ENCODE results near the gene TBC1D30. TPM values are rescaled to one million over a fixed set of nuclear protein-coding genes. Genes with fewer than 3 reads are reported as not detected.

TBC1D30 gene
- total RNA-seq, 1 donor from 2014 or later = 3.7 TPM

DNA sequence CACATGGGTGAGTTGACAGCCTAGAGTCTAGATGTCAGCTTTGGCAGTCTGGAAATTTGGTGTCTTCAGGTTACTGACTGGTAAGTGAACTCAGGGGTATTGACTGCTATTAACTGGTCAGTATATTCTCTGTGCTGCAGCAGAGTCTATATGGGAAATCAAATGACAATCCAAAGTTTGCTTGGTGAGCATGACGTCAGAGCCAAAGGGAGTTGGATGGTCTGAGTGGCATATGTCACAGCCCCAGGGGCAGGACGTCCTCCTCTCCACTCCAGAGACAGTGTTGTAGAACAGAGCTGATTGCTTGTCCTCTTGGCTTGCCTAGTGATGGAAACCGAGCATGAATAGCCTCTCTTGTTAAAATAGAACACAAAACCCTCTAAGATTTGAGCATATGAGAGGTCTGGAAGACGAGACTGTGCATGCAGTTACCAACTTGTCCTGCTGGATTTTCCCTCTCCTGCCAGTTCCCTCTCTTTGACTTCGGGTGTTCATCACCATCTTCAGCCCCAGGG is 3.3 kb upstream of the TBC1D30 start:
- Histone ChIP-seq H3K4me3 (ENCODE audit: low read depth, low read length) (no peak overlapping the region), H3K27me3 (ENCODE audit: control insufficient read depth, insufficient read depth, low read length) (peaks cover 20% of the 10 kb centered on the region), H3K36me3 (ENCODE audit: control insufficient read depth, insufficient read depth, low read length) (no peaks in the 10 kb centered on the region)
- no peak for DNase-seq (ENCODE audit: low read depth)
- TF ChIP-seq, protein P1, sequence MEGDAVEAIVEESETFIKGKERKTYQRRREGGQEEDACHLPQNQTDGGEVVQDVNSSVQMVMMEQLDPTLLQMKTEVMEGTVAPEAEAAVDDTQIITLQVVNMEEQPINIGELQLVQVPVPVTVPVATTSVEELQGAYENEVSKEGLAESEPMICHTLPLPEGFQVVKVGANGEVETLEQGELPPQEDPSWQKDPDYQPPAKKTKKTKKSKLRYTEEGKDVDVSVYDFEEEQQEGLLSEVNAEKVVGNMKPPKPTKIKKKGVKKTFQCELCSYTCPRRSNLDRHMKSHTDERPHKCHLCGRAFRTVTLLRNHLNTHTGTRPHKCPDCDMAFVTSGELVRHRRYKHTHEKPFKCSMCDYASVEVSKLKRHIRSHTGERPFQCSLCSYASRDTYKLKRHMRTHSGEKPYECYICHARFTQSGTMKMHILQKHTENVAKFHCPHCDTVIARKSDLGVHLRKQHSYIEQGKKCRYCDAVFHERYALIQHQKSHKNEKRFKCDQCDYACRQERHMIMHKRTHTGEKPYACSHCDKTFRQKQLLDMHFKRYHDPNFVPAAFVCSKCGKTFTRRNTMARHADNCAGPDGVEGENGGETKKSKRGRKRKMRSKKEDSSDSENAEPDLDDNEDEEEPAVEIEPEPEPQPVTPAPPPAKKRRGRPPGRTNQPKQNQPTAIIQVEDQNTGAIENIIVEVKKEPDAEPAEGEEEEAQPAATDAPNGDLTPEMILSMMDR (IDR thresholded peaks at IDR 0.05; ENCODE audit: insufficient read depth, low read length, poor library complexity, severe bottlenecking) = no peak

DNA sequence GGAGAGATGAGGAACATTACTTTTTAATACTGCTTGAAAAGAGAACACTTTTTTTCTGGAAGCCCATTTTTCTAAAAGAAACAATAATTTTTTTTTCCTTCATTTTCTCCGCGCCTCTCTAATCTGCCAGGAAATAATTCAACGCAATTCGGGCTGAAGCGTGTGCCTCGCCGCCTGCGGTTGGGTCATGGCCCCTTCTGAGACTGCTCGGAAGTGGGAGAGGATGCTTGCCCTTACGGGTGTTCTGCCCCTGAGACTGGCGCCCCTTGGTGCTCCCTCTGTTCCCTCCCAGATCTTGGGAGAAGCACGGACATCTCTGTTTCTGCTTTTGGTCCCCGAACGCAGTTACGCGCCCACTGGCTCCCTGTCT is 332 bp upstream of the TBC1D30 start:
- H3K36me3 ChIP-seq (ENCODE audit: control insufficient read depth, insufficient read depth, low read length) = no peaks in the 10 kb centered on the region
- no peak for DNase-seq (ENCODE audit: low read depth)
- peak overlapping the region; percentile 17 for H3K4me3 ChIP-seq (ENCODE audit: low read depth, low read length)
- H3K27me3 ChIP-seq (ENCODE audit: control insufficient read depth, insufficient read depth, low read length) = peaks cover 24% of the 10 kb centered on the region
- TF ChIP-seq, protein P1 (IDR thresholded peaks at IDR 0.05; ENCODE audit: insufficient read depth, low read length, poor library complexity, severe bottlenecking) = no peak

DNA sequence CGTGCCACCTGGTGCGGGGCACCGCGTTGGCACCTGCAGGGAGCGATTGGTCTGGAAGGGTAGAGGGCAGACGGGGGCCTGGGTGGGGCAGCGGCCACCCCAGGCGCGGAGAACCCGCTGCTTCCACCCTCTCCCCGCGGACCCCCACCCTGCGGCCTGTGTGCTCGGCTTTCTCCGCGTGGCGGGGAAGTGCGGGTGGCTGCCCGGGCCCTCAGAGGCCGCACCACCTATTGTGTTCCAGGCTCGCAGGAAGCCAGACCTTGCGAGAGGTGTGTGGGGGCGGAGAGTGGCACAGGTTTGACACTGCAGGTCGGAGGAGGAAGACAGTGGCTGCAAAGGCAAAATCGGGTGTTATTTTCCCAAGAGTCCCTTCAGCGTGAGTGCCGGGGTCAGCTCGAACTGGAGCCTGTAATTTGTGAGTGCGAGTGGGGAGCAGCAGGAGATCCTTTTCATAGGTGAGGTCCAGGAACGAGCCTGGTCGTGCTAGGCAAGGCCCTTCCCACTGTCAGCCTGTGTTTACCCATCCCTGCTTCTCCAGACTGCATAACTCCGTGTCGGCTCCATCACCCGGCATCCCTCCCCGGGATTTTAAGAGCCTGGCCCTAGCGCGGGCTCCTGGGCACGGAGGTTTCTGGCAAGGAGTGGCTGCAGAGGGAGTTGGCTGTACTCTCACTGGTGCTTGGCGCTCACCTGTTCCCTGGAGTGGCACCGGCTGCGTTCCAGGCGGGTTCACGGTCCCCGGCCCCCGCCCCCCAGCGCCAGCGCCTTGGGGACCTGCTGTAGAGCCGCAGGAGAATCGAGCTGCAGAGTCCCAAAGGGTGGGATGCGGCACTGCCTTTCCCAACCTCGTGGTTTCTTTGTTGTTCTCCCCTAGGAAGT is 935 bp downstream of the TBC1D30 start:
- DNase-seq (ENCODE audit: low read depth) = no peak
- TF ChIP-seq, protein P1 (IDR thresholded peaks at IDR 0.05; ENCODE audit: insufficient read depth, low read length, poor library complexity, severe bottlenecking) = no peak
- Histone ChIP-seq H3K27me3 (ENCODE audit: control insufficient read depth, insufficient read depth, low read length) (peaks cover 24% of the 10 kb centered on the region), H3K36me3 (ENCODE audit: control insufficient read depth, insufficient read depth, low read length) (no peaks in the 10 kb centered on the region), H3K4me3 (ENCODE audit: low read depth, low read length) (no peak overlapping the region)

DNA sequence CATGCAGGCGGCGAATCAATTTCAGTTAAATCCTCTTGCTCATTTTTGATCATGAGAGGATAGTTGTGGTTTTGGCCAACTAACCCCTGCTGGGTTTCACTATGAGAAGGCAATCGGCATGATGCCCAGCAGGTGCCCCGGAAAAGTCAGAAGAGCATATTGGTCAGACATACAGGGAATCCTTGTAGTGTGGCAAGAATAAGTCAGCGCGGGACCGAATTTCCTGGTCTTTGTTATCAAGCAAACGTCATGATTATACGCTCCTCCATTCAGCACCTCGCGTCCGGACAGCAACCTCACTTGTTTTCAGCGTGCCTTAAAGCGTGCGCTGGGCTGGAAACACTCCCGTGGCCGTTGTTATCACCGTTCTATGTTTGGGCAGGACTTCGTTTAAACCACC is 1.8 kb downstream of the TBC1D30 start:
- Histone ChIP-seq H3K4me3 (ENCODE audit: low read depth, low read length) (no peak overlapping the region), H3K36me3 (ENCODE audit: control insufficient read depth, insufficient read depth, low read length) (no peaks in the 10 kb centered on the region), H3K27me3 (ENCODE audit: control insufficient read depth, insufficient read depth, low read length) (peaks cover 24% of the 10 kb centered on the region)
- DNase-seq (ENCODE audit: low read depth) = peak; percentile 14
- TF ChIP-seq, protein P1 (IDR thresholded peaks at IDR 0.05; ENCODE audit: insufficient read depth, low read length, poor library complexity, severe bottlenecking) = no peak

DNA sequence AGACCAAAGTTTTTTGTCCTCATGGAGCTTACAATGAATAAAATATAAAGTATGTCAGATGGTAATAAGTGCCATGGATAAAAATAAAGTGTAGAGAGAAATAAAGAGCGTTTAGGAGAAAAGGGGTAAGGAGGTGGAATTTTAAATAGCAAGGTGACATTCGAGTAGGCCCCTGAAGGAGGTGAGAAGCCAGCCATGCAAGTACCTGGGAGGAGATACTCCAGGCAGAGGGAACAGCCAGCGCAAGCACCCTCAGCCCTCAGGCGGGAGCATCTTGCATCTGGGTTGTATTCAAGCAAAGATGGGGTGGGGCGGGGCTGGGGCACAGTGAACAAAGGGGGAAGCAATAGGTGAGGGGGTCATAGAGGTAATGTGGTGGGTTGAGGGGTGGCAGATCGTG is 4.3 kb downstream of the TBC1D30 start:
- H3K4me3 ChIP-seq (ENCODE audit: low read depth, low read length) = no peak overlapping the region
- TF ChIP-seq, protein P1 (IDR thresholded peaks at IDR 0.05; ENCODE audit: insufficient read depth, low read length, poor library complexity, severe bottlenecking) = no peak
- H3K27me3 ChIP-seq (ENCODE audit: control insufficient read depth, insufficient read depth, low read length) = peaks cover 24% of the 10 kb centered on the region
- DNase-seq (ENCODE audit: low read depth) = no peak
- H3K36me3 ChIP-seq (ENCODE audit: control insufficient read depth, insufficient read depth, low read length) = no peaks in the 10 kb centered on the region
